NCI-H2196 (cell line): ENCODE results near the gene FOXF1.

Experiments used
- DNase-seq: peaks from one replicate; lab custom pipeline; 2025; ENCODE audit not compliant: unreplicated experiment; lab: John Stamatoyannopoulos, UW

The FOXF1 gene

DNA sequence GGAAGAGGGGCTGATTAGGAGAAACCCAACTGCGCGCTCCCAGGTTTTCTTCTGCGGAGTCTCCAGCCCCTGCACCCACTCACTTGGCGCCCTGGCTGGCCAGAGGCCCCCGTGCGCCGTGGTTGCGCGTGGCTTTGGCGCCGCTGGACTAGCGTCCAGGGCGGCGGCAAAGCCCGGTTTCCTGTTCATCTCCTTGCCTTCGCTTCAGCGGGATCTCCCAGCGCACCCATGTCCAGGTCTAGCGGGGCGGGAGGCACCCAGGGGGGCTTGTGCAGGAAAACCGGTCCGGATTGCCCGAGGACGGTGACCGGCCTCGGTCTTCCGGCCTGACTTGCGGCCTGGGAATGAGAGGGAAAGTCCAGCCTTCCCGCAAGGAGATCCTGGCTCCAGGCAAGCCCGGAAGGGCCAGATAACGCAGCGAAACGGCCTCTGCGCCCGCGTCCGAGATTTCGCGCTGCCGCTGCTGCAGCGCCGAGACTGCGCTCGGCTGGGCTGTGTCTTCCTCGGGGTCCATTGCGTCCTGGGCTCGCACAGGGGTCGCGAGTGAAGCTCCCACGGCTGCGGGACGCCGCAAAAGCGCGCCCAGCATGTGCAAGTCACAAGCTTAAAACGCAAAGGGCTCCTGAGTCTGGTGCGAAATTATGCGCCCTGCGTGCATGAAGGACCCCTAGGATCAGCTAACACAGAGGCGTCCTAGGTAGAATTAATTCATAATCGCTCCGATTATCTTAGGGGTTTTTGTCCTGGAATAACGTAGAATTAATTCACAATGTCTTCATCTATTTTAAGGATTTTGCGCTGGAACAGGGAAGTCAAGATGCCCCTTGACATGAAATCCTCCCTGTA lies 5.7 kb downstream of the FOXF1 start:
- DNase-seq: no peak

DNA sequence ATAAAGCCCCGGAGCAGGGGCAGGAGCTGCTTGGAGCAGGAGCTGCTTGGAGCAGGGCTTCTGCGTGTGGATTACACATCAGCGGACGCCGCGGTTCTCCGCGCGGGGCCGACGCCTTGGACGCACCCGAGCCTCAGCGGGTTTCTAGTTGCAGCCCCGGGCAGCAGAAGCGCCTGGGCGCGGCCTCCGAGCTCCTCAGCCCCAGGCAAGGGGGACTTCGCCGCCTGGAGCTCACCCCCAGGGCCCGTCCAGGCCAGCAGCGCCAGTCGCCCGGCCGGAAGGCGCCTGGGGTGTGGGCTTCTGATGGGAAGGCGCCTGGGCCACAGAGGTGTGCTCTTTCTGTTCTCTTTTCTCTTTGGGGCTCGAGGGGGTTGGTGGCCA lies 6.3 kb downstream of the FOXF1 start:
- DNase-seq: no peak

DNA sequence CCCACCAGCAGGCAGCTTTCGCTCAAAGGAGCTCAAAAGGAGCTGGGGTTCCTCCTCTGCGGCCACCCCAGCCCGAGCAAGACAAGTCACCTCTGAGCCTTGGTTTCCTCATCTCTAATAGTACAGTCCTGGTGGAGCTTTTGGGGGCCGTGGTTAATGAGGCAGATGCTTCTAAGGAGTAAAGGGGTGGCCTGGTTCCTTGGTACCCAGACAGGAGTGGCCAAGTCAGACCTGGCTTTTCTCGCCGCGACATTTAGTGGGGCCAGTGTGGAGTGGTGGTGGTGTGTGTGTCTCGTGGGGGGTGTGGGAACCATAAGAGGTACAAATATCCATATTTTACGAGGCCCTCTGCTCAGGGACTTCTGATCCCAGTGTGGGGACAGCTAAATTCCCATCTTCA lies 6.7 kb downstream of the FOXF1 start:
- no peak for DNase-seq

DNA sequence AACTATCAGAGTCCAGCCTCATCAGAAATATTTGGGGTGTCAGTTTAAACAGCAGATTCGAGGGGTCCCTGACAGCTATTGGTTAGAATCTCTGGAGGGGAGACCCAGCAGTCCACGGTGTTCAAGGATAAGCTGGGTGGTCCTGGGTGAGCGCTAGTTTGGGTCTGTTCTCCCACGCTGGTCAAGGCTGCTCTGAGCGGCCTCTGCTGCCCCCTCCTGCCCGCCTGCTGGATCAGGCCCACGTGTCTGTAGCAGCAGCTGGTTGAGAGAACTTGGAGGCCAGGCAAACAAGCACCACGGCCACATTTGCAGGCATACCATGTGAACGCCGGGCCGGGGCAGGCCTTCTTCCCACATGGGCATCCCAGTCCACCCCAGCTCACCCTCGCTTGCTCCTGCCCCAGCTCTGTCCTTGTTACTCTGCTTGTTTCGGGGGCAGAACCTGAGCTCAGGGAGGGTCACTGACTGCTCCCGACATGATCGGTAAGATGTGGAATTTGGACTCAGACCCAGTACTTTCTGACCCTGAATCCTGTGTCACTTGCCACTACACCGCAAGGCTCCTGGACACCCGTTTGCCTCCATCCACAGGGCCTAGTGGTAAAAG lies 7.4 kb downstream of the FOXF1 start:
- DNase-seq: peak; percentile 31

DNA sequence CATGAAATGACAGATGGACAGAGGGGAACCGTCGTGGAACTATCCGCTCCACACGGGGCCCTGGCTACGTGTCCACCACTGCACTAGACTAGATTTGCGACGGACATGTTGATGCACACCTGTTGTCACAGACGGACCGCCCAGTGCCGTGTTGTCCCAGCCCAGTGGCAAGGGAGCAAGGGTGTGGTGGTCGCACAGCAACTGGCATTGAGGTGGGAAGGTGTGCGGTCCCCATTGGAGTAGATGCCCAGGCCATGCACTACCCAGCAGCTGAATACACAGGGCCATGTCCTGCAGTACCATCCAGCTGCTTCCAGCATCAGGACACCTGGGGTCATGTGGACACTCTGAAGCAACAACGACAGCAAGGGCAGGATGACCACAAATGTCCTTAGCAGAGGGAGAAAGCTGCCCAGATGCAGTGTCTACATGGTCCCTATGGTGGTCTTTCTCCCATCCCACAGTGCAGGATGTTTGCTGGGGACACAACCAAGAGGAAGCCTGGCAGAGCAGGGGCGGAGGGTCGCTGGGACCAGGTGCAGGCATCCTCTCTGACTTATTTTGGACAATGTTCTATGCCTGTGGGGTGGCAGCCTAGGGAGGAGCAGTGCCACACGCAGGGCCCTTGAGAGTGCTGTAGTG lies 8.8 kb downstream of the FOXF1 start:
- no peak for DNase-seq

DNA sequence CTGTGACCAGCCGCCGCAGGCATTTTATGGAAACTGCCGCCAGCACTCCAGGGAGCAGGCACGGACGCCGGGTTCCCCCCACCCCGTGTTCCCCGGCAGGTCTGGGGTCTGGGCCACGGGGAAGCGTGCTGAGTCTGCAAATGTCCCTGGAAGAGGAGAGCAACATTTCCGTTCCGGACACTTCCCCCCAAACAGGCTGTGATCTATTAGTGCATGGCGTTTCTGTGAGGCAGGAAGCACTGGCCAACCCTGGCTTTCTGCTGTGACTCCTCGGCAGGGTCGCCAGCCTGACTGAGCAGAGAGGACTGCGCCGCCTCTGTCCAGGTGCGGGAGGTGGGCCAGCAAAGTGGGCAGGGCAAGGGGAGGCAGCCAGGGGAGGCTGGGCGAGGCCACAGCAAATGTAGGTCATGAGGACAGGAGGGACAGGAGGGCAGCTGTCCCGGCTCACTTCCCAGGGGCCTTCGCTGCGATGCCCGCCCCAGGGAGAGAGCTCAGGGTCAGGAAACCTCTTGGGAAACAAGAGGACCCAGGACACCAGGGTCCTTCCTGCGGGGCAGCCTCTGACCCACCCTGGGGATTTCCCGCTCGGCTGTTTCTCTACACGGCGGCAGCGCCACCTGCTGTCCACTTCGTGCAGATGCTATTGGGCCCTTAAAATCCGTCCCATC lies 9.5 kb downstream of the FOXF1 start:
- peak; percentile 33 for DNase-seq

DNA sequence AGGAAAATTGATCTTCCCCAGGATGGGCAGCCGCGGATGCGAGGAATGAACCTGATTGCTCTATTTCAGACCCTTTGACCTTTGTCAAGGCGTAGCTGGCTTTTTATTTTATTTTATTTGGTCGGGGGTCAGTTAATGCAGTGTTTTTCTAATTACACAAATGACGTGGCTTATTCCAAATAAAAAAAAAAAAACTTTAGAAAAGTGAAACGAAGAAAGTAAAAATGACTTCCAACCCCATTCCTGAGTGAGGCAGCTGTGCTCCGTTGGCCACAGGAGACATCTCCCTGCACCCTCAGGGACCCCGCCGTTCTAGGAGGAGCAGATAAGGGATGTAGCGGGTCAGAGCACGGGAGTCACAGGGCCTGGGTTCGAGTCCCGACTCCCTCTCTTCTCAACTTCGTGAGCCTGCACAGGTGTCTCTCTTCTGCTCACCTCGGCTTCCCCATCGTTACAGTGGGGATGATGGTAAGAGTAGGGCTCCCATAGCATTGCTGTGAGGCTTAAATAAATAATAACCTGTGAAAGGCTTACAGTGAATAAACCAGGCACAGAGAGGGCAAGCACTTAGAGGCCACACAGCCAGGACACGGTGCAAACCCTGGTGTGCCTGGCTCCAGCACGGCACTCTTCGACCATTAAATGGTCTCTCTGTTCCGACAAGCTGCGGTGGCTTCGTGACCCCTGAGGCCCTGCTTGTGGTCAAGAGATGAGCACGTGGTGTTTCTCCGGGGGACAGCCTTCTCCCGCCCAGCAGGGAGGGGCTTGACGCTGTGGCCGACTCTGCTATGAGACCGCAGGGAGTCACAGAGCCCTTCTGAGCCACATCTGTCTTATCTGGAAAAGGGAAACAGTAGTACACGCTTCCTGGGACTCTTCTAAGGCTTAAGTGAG lies 10.2 kb downstream of the FOXF1 start:
- no peak for DNase-seq

DNA sequence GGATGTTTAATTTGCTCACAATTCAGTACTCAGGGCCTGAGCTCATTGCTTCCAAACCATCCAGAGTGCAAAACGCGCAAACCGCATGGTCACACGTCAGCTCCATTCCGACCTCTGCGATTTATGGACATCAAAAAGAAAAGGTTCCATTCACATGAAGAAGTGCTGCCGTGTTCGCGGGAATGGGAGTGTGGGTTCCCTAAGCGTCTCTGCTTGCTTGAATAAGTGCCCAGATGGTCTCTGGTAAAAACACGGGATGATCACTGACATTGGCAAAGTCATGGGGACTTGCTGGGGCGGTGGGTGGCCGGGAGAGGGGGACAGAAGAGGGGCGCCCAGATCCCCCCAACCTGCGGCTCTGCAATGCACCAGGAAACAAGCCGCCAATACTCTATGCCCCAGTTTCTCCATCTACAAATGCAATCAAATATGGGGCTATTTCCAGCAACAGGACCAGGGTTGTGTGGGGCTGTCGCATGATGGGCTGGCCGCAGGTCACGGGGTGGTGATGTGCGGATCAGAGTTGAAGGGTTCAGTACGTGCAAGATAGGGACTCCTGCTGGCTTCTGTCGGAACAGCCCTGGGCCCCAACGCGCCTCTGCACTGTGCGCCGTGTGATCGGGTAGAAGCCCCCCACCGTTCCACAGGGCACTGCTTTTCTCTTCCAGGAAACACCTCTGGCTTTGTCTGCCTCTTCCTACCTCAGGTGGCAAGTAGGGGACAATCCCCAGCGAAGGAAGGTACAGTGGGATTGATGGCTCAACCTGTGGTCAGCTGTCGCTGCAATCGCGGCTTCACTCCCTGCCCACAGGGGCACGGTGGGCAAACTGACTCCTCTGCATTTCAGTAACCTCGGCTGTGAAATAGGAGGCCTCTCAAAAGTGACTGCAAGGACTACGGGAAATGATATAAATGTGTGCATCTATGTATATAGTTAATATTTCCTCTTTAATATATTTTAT lies 11.2 kb downstream of the FOXF1 start:
- no peak for DNase-seq

DNA sequence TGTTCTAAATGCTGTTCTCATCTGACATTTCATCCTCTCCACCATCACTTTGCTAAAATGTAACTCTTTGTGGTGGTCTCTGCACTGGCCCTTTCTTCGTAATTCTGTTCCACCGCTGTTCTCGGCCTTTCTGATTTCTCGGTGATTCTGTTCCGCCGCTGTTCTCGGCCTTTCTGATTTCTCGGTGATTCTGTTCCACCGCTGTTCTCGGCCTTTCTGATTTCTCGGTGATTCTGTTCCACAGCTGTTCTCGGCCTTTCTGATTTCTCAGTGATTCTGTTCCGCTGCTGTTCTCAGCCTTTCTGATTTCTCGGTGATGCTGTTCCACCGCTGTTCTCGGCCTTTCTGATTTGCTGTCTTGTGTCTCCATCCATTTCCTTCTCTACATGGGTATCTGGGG lies 12.3 kb downstream of the FOXF1 start:
- no peak for DNase-seq

DNA sequence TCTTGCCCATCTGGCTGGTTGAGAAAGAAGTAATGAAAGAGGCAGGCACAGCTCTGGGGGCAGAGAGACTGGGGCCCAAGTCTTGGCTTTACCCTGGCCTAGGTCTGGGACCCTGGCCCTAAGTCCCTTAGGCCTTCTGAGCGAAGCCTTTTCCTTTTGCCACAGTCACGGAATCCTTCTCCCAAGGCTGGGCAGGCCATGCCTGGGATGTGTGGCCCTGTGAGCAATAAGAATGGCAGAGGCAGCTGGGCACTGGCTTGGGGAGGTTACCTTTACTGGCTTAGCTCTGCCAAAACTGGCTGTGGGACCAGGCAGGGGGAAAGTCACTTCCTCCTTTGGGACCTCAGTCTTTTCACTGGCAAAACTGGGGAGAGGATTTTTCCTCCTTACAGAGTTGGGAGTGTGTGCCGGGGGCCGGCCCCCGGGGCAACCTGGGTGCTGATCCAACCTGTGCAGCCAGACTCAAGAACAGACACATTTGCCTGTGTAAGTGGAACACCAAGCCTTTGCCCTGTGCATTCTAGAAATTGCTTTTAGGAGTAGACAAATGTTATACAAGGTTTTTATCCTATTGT lies 12.9 kb downstream of the FOXF1 start:
- DNase-seq: no peak

DNA sequence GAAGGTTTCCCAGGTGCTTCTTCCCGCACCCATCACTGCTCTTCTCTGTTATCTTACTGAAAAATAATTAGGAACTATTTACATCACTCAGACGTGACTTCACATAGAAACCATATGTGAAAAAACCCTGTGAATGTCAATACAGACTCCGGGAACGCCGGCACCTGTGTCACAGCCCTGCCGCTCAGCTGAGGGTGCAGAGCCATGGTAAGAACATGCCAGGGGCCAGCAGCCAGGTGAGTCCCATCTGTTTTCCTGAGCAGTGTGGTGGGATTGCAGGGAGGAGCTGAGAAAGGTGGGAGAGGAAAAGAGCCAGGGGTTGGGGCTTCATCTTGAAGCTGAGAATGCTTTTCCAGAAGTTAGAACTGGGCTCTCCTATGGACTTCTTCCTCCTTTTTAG lies 13.7 kb downstream of the FOXF1 start:
- no peak for DNase-seq

DNA sequence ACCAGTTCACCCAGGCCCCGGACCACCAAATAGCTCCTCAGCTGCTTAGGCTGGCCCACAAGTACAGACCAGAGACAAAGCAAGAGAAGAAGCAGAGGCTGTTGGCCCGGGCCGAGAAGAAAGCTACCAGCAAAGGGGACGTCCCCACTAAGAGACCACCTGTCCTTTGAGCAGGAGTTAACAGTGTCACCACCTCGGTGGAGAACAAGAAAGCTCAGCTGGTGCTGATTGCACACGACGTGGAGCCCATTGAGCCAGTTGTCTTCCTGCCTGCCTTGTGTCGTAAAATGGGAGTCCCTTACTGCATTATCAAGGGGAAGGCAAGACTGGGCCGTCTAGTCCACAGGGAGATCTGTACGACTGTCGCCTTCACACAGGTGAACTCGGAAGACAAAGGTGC lies 15.4 kb downstream of the FOXF1 start:
- DNase-seq: no peak

DNA sequence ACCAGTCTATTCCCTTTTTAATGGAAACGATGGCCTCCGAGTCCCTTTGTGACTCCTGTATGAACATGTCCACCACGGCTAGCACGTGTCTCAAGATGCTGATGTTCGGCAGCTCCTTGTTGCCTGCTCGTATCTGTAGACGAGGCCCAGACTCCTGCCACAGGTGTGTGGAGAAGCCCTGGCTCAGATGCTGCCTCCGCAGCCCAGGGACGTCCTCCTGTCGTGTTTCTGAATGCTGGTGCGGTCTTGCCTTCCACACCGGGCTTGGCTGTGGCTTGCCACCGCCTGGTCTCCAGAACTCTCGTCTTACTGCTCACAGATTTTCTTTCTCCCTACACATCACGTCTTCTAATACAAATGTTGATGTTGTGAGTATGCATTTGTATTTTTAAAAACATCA lies 17.0 kb downstream of the FOXF1 start:
- no peak for DNase-seq

DNA sequence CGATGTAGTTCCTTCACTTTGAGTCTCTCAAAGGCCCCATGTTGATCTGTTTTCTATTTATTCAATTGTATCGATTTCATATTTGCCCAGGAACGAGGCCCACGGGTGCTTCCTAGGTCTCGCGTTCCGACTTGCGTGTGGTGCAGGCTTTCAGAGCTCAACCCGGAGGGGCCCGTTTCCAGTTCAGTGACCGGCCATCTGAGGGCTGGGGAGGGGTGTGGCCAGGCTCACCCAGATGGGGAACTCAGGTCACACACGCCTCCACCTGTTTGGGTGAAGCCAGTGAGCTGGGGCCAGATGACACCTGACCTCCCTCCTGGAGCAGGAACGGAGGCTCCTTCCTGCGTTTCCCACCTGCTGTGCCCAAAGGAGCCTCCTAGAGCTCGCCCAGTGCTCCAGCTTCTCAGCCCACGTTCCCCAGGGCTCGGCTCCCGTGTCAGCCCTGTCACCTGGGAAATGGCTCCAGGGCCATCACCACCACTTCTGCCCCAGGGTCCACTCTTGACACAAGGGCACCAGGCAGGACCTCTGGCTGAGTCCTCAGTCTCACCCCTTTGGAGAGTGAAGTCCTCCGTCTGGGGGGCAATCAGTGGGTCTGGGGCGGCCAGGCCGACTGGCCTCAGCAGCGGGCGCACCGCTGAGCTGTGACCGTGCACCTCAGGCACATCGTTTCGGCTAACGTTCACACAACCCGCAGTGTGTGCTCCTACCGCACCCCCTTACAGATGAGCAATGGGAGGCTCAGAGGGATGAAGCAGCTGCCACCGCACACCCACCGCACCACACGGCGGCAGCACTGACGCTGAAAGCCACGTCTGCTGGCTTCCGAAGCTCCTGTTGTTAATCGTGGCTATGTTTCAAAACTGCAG lies 18.0 kb downstream of the FOXF1 start:
- no peak for DNase-seq

DNA sequence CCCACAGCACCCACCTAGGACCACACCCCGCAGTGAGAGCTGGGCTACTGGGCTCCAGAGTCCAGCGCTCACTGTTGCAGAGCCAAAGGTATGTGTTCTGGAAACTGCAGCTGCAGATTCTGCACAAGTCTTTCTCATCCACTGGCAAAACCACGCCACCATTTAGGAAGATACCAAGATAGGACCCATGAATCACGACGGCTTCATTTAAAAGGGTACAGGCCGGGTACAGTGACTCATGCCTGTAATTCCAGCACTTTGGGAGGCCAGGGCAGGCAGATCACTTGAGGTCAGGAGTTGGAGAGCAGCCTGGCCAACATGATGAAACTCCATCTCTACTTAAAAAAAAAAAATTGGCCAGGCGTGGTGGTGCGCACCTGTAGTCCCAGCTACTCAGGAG lies 18.8 kb downstream of the FOXF1 start:
- DNase-seq: no peak

DNA sequence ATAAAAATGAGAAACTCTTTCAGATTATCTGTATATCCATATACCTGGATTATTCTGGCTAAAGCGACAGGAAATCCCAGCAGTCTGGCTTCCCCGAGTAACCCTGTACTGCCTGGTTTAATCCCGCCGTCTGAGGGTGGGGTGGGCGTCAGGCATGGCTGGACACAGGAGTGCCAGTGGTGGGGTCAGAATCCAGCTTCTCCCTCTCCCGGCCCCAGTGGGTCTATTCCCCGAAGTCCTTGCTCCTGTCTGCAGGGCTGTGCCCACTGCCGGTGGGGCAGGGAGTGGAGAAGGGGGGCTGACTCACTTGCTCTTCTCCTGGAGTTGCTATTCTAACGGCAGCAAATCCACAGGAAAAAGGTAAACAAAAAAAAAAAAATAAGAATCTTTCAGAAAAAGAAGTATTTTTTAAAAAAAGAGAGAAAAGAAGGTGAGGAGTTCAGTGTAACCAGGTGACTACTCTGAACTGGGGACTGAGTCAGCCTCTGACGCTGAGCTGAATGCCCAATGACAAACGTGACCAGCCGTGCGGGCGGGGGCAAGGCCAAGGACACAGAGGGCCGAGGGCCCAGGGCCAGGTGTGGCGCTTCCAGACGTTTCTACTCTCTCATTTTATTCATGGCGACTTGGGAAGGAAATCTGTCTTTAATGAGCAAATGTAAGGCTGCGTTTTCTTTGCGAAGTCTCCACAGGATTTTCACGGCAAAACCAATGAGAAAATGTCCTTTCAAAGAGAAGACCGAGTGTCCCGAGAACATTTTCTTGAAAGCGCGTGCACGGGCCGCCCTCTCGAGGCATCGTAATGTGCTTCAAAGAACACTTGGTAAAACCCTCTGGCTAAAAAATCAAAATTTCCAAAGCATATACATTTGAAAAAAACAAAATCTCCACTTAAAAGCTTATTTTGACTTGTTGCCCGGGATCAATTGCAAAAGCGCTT lies 20.2 kb downstream of the FOXF1 start:
- DNase-seq: no peak

DNA sequence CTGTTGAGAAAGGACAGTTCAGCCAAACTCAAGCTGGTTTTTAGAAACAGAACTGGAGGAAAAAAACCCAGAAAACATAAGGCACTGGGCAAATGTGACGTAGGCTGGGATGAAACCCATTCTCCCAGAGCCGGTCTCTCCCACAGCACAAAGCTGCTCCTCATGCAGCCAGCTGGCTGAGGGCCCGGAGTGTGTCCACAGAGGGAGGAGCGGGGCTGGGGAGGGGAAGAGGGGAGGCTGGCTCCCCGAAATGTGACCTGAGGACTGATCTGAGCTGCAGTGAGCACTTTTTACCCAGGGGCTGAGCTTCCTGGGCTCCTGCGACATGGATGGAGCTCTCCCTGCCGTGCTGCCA lies 20.8 kb downstream of the FOXF1 start:
- DNase-seq: no peak
